NCI-H2081 (cell line): ENCODE data around the gene PSMA7.
A peak's percentile ranks its signal among the peaks of the same experiment; 100 is the strongest.
"Not testable (repeated sequence)": the region's sequence is repeated elsewhere in the genome, so short reads cannot be mapped to it uniquely, and the experiment has no call there.

Experiments used
- DNase-seq, 2 experiments: peaks; one replicate each; lab custom pipeline; 2025; lab: John Stamatoyannopoulos, UW

Gene PSMA7

DNA sequence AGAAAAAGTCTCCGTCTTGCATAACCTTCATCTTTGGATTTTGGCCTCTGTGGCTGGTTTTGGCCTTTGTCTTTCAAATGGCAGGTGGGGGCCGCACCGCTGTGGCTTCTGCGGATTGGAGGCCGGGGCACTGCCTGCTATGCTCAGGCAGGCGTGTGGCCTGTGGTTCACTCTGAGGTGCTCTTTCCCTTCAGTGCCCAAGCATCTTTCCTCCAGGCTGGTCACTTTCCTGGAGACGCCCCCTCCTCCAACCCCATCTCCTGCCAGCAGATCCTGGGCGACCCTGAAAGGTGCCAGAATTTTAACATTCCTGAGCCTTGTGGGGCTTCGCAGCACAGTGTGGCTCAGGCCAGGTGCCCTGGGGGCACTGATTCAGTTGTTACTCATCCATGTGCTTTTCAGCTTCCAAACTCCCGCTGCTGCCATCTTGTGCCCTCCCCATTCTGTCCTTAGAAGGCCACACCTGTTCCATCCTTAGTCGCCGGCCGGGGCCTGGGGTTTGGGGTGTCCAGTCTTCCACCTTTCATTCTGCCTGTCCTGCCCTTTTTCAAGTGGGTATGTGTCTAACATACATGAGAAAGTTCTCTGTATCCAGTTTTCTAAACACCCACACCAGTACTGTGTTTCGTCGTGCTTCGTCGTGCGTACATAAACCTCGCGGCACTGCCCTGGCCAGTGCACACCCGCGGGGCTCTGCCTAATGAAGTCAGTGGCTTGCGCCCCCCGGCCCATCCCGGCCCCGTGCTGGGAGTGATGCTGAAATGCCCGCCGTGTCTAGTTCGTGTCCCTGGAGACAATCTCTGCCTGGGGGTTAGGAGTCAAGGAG is 12.4 kb upstream of the PSMA7 start:
- no peak for DNase-seq

DNA sequence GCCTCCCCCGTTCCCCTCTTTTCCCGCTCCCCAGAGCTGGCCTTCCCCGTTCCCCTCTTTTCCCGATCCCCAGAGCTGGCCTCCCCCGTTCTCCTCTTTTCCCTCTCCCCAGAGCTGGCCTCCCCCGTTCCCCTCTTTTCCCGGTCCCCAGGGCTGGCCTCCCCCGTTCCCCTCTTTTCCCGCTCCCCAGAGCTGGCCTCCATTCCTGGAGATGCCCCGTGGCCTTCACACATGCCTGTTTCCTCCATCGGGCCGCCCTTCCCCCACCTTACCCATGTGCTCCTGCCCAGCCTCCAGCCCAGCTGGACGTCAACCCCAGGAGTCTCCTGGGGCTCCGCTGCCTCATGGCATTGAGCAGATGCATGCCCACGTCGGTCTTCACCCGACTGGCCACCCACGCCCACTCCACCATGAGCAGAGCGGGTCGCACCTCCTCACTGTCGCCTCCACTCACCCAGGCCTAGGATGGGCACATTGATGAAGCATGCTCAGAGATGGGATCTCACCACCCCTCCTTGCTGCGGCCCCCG is 8.7 kb upstream of the PSMA7 start:
- DNase-seq = no peak

DNA sequence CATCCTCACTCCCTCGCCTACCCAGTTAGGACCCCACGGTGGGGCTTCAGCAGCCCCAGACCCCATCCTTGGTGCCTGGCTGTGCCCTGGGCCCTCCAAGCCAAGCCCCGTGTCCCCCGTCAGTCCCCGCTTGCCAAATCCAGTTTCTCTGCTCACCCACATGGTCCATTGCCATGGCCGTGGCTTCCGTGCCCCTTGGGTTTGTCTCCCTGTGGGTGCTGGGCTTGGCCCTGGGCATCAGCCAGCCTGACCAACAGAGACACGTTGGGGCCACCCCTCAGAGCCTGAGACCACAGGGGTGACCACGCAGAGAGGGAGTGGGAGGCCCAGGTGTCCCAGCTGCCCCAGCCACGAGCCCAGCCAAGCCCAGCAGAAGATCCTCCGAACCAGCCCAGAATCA is 8.0 kb upstream of the PSMA7 start:
- no peak for DNase-seq

DNA sequence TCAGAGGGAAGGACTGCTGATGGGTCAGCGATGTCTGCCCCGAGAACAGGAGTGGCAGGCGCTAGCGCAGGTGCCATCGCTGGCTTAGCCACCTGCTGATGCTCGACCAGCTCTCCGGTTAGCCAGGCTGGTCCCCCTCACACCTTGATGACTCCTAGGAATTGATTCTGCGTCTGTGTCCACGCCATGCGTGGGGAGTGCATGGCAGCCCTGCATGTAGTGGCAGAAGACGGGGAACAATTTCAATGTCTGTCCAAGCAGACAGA is 7.0 kb upstream of the PSMA7 start:
- no peak for DNase-seq

DNA sequence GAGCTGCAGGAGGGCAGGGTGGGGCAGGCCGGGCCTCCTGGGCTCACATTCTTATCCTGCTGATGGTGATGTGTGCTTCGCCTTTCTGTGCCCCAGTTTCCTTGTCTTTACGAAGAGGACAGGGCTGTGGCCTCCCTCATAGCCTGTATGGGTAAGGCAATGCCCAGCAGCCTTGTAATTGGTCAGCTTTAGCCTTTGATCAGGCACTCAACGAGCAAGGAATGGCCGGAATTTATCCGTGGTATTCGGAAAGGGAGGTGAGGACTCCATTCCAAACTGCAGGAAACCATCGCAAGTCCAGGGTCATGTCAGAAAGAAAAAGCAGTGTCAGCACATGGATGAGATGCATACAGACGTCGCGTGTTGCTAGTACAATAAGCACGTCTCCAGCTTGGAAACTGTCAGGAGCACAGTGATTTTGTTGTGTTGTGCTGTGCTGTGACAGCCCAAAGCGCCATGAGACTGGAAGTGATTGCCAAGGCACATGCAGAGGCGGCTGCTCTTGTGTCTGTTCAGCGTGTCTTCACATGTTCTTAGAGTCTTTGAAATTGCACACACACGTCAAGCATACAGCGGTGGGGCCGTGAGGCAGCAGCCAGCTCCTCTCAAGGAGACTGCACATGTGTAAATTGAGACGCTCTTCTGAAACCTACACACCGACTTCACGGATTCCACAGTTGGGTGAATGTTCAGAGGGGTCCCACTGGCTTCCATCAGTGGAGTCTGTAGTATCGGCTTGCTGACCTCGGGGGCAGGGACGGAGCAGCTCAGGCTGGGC is 6.5 kb upstream of the PSMA7 start:
- no peak for DNase-seq

DNA sequence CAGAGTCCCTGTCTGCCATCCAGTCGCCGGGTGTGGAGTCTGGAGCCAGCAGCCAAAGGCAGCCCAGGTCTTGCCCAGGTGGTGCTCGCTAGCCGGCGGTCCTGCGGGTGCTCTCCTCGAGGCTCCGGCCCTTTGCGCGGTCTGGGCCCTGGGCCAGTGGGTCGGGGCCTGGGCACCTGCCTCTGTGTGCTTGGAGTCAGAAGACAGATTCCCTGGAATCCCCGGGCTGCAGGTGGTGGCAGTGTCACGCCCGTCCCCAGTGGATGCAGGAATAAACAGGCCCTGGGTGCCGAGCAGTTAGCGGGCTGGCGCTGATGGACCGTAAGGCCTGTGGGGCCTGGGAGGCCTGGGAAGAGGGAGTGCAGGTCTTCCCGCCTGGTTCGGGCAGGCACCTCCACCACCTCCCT is 5.7 kb upstream of the PSMA7 start:
- no peak for DNase-seq

DNA sequence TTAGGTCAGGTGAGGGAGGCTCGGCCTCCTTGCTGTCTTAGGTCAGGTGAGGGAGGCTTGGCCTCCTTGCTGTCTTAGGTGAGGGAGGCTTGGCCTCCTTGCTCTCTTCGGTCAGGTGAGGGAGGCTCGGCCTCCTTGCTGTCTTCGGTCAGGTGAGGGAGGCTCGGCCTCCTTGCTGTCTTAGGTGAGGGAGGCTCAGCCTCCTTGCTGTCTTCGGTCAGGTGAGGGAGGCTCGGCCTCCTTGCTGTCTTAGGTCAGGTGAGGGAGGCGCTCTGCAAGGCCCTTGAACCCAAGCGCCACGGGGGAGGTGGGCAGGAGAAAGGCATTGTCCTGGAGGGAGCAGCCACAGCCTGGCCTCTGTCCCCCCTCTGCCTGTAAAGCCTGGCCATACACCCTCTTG is 5.2 kb upstream of the PSMA7 start:
- DNase-seq = not testable (repeated sequence)

DNA sequence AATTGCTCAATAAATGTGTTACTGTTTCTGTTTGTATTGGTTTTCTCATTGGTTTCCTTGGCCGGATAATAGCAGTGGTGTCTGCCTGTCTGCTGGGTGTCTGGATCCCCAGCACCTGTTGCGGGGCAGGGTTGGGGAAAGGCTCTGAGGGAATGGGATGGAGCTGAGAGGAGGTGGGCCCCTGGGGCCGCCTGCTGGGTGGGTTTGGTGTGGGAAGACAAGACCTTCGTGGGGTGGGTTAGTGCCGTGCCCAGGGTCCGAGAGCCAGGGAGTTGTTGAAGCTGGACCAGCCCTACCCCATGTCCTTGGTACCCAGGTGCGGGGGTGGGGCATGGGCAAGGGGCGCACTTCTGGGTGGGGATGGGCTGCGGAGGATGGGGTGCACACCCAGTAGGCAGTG is 4.3 kb upstream of the PSMA7 start:
- DNase-seq = no peak

DNA sequence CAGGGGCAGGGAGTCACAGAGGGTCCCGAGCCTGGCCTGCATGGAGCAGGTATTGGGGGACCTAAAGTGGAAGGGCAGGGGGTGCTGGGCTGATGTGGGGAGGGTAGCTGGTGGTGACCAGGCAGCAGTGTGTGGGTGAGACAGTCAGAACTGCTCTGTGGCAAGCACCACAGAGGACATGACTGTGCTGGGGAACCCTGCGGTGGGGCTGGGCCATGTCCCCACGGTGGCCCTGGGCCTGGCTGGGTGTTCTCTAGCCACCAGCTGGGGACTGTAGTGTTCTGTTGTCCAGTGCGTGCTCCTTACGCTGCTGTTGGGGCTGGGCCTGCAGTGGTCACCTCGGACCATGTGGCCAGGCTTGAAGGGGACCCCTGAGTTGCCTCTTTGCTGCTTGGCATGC is 3.9 kb upstream of the PSMA7 start:
- no peak for DNase-seq

DNA sequence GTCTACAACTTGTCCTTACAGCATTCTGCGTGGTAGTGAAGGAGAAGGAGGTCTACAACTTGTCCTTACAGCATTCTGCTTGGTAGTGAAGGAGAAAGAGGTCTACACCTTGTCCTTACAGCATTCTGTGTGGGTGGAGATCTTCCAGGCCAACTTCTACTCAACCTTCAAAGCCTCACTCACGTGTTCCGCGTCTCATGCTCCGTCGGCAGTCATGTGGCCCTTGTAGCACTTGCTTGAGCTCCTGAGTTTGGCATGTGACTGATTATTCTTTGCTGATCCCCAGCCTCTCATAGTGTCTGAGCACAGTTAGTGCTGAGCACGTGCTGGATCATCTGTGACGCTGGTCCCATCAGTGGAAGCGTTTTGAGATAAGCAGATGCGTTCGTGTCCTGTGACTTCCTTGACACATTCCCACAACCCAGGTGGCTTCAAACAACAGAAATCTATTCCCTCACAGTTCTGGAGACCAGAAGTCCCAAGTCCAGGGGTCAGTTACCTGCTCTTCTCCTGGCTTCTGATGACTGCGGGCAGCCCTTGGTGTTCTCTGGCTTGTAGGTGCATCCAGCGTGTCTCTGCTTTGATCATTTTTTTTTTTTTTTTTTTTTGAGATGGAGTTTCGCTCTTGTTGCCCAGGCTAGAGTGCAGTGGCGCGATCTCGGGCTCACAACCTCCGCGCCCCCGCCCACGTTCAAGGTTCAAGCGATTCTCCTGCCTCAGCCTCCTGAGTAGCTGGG is 3.0 kb upstream of the PSMA7 start:
- no peak for DNase-seq

DNA sequence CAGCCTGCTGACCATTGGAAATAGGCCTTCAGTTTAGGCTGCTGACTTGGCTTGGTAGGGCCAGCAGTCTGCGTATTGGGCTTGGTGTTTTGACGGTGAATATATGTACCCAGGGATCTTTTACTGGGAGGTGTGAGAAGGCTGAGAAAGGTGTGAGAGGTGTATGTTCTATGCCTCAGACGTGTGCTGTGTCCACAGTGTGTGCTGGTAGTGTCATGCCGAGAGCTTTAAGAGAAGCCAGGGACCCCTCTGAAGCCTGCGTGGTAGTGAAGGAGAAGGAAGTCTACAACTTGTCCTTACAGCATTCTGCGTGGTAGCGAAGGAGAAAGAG is 2.5 kb upstream of the PSMA7 start:
- DNase-seq = no peak

DNA sequence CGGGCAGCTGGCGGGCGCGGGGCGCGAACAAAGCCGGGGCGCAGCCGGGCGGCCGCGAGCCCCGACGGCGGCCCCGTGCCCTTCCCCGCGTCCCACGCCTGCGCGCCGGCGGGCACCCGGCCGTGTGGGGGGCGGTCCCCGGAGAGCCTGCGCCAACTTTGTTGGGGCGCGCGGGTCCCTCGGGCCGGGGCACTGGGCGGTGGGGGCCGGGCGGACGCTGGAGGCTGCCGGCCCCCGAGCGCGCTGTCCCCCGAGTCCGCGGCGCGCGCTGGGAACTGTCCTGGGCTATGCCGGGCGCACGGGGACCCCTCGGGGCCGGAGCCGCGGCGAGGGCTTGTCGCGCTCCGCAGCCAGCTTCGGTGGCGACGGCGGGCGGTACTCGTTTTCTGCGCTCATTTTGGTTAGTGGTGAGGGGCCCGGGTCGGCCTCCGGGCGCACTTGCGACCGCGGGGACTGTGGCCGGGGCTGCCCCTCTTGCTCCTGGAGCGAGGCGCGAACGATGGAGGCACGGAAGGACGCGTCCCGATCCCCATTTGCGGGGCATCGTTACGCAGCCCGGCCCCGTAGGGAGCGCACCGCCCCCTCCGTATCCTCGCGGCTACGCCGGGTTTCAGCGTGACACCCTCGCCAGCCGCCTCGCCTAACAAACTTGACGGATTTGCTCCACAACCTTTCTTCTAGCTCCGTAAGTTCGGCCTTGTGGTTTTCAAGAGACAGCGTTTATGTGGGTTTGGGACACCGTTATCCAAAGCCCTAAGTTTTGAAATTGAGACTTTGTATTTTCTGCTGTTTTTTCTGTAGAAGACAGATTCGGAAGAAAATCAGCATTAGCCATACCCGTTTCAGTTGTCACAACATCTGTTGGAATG is 997 bp upstream of the PSMA7 start:
- peak in 1 of 2 experiments; percentile 61 for DNase-seq

DNA sequence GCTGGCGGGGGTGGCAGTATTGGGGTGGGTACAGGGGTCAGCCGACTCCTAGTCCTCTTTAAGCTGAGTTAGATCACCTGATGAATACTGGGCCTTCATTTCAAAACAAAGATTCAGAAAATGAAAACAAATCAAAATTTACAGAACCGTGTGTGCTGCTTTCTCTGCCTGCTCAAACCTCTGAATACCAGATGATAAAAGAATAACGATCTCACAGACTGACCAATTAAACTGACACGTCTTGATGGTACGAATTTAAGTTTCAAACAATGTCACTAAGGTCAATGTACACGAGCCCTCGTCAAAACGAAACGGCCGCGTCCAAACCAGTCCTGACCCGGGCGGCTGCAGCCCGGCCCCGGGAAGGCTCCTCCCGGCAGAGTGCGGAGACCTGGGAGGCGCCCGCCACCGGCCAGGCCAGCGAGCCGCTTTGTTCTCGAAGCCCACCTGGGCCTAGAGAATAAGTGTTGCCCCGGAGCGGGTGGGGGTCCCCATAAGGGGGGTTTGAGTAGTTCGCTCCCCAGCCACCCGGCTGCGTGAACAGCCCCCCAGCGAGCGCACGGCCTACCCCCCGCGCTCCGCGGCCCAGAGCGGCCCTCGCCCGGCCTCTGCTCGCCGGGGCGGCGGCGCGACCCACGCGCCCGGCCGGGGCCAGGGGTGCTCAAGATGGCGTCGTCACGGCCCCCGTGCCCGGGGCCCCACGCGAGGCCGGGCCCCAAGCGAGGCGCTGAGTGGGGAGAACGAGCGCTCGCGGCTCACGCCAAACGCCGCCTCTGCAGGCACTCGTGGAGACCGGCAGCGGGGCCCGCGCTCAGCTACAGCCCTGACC is 728 bp downstream of the PSMA7 start:
- DNase-seq = no peak

DNA sequence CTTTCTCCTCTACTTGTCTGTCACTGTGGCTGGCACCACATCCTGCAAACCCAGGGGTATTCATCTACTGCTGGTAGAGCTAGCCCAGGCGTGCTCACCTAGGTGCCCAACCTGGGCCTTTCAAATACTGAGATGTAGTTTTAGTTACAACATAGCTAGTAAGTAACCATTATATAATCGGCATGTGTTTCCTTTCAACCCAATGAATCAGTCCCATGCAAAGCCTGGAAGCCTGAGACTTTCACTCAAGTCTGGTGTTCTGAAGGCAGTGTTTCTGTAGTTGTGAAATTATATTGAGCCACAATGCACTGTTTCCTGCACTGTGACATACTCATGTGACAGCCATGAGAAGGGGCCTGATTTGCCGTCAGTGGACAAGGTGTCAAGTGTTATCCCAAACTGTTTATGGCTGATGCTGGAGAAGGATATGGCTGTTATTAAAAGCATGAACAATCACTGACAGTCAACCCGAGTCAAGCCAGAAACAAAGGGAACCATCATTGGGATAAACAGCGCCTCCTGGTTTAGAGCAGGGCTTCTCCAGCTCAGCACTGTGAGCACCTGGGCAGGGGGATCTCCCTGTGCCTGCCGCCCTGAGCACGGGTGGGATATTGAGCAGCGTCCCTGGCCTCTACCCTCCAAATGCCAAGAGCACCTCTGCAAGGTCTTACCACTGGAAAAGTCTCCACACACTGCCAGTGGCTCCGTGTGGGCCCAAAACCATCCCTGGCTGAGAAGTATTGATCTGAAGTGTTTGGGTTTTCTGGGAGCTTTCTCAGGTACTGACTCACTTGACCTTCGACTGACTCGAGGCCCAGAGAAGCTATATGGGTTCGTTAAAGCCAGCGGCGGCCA is 1.6 kb downstream of the PSMA7 start:
- no peak for DNase-seq

DNA sequence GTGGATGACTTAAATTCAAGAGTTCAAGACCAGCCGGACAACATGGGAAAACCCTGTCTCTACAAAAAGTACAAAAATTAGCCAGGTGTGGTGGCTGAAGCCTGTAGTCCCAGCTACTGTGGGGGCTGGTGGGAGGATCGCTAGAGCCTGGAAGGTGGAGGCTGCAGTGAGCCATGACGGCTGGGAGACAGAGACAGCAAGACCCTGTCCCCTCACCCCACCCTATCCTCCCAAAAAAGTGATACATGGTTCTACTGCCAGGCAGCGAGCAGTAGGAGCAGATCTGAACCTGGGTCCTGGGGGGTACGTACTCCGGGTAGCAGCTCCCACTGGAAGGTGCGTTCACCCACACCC is 2.2 kb downstream of the PSMA7 start:
- DNase-seq = no peak

DNA sequence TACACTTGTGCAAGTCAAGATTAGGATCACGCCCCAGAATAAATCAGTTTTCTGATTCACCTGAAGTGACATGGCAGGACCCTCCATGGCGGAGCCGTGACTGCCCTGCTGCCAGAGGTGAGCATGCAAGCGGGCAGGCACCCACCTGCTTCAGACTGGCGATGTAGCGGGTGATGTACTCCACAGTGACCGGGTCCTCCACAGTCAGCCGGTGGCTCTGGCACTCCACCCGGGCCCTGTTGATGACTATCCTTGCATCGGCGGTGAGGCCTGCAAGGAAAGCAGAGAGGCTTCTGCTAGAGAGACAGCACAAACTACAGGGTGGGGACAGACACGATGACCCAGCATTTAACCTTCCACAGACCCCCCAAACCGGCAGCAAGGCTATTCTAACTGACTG is 3.6 kb downstream of the PSMA7 start:
- no peak for DNase-seq

DNA sequence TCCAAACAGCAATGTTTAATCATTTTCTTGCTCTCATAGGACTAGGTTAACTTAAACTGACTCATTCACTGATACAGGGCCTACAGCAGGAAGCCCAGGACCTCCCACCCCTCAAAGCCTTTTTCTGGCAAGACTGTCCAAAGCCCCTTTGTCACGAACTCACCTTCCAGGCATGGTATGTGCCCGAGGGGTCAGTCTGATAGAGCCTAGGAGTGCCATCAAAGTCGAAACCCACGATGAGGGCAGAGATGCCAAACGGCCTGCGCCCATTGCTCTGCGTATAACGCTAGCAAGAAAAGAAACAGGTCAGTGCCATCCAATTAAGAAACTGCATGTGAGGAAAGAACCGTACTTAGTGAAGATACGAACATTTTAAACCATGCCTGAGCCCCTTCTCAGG is 4.3 kb downstream of the PSMA7 start:
- DNase-seq = no peak

DNA sequence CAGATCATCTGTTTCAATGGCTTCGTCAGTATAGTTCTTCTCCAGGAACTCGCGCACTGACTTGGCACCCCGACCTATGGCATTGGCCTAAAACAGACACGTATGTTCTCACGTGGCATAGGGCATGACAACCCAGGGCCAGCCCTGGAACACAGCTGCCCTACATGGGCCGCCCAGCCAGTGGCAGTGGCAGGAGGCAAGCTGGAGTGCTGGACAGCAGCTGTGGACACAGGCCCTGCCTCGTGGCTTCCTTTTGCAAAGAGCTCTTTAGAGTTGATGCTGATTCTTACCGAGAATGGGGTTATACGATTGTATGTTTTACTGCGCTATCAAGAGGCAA is 5.0 kb downstream of the PSMA7 start:
- DNase-seq = no peak

DNA sequence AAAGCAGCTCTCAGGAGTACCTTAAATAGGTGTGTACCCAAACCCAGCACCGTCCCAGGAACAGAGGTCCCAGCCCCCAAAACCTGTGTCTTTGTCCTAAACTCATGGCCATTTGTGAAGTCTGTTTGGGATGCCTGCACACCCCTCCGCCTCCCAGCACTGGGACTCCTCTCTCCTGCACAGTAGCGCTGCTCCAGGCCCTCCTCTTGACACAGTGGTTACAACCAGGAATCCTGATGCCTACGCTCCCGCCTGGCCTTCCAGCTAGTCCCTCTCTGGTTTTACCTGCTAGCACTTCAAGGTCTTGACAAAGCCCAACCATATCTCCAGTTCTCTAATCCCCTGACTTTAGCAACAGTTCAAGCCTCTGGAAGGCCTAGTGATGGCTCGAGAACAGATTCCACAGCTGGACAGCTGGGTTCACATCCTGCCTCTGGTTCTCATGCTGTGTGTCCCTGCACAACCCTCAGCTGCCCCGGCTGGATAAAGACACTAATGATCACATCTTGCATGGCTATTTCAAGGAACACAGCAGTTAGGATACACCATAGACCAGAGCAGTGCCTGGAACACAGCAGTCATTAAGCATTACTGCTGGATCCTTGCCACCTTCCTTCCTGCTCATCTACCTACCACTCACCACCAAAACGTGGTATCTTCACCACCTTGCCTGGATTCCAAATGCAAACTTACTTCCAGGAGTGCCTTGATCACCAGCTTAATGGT is 5.6 kb downstream of the PSMA7 start:
- no peak for DNase-seq

DNA sequence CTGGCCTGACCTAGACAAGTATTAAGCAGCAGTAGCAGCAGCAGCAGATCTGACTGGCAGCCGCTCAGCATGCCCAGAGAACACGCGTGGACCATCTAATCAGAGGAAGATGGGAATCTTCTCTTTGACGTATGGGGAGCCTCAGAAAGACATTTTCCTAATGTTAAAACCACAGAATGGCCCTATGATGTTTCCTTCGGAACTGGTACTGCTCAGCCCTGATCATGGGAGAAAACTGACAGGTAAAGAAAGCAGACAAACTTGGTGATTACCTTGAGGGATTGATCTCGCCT is 6.2 kb downstream of the PSMA7 start:
- no peak for DNase-seq
